Skin epidermis (tissue), 12 donors: Measurements from ENCODE around the gene WWC1.
"Not testable (repeated sequence)": the region's sequence is repeated elsewhere in the genome, so short reads cannot be mapped to it uniquely, and the experiment has no call there.

Source experiments
- H3K27ac ChIP-seq, 21 experiments: fragments of 200-600 bp; sonication (generic) in 11 of 21; one replicate each; pipeline ENCODE4 v1.5.0; 2020; ENCODE audit warnings: mild to moderate bottlenecking in 3 of 21, inconsistent platforms in 2 of 21, moderate library complexity in 2 of 21
- H3K4me3 ChIP-seq, 7 experiments: fragments of 200-600 bp; sonication (generic) in 2 of 7; one replicate each; pipeline ENCODE4 v1.5.0; 2020; ENCODE audit warnings: inconsistent platforms in 2 of 7, mild to moderate bottlenecking in 2 of 7, moderate library complexity in 1 of 7

The WWC1 gene

DNA sequence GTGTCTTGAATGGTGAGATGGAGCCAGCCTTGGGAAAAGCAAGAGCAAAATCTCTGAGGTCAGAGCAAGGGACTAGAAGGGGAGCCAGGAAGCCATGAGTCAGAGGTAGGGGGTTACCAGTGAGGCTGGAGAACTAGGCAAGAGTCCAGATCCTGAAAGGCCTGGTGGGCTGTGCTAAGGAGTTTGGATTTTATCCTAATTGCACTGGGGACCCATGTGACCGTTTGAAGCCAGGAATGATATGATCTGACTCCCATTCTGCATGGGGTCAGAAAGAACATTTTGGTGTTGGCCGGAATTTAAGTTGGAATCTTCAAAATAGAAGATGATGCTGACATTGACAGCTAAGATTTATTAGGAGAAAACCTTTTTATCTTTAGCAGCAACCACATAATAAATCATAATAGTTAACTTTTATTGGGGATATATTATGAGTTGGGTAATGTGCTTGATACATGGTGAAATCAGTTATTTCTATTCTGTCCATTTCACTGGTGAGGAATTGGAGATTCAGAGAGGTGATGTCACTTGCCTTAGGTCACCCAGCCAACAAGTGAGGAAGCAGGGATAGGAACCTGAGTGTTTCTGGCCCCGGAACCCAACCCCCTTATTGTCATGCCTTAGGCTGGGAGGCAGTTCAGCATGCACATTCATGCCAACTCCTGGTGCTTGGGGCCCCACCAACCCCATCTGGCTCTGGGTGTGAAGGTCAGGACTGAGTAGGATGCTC is 133.3 kb downstream of the WWC1 start:
- Histone ChIP-seq H3K27ac (no peak overlapping the region), H3K4me3 (no peak overlapping the region)

DNA sequence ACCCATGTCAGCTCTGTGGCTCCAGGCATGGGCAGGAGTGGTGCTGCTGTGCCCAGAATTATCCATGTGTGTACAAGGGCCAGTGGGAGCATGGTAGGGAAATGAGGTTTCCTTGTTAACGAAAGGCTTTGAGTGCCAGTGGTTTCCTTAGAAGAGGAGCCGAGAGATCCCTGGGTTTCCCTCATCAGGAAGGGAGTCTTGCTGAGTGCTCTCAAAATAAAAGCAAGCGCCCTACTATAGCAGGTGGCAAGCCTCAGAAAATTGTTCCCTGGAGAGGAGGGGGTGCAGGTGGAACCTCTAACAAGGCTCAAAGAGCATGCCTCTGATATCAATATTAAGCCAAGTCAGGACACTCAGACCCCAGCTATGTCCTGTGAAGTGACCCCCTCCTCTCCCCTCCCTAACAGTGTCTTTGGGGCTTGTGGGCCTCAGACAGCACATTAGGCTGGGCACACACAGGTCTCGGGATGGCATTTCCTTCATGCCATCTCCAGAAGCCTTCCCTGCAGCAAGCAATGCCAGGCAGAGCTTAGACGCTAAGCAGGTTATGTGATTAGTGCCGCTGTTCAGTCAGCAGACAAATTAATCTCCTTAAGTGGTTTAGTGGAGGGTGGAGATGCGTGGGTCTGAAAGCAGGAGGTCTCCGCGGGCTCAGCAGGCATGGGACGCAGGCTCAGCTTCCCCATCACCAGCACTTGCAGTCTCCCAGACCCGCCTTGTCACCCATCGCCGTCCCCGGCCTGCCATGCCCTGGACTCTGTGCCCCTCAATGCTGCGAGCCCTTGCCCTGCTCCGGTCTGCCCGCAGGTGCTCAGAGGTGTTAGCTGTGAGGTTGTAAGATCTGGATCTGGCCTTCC is 134.8 kb downstream of the WWC1 start:
- H3K27ac ChIP-seq = no peak overlapping the region

DNA sequence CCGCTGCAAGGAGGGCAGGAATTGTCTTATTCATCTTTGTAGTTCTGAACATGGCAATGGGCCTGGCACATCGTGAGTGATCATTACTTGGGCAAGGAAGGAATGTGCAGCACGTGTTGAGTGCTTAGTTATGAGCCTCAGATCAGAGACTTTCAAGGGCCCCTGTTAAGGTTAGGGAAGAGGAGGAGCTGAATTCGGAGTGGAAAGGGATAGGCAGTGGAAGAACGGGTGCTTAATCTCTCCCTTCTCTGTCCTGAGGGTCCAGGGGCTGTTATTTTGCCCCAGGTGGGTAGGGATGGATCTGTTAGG is 135.4 kb downstream of the WWC1 start:
- Histone ChIP-seq H3K4me3 (no peak overlapping the region), H3K27ac (no peak overlapping the region)

More for the DNA sequence above, 134.8 kb downstream of the WWC1 start:
- no peak overlapping the region for H3K4me3 ChIP-seq

DNA sequence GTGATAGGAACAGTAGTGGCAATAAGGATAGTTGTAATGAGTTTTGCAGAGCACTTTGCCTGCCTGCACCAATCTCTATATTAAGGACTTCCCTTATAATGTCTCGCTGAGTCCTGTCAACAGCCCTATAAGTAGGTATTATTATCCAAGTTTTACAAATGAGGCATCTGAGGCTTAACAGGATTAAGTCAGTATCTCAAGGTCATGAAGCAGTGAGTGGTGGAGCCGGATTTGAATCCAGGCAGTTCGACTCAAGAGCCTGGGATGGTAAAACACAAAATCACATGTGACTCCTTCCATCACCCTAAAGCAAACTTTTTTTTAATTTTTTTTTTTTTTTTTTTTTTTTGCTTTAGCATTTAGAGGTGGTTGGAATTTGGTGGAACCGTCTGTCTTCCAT is 135.8 kb downstream of the WWC1 start:
- H3K4me3 ChIP-seq = no peak overlapping the region
- no peak overlapping the region for H3K27ac ChIP-seq

DNA sequence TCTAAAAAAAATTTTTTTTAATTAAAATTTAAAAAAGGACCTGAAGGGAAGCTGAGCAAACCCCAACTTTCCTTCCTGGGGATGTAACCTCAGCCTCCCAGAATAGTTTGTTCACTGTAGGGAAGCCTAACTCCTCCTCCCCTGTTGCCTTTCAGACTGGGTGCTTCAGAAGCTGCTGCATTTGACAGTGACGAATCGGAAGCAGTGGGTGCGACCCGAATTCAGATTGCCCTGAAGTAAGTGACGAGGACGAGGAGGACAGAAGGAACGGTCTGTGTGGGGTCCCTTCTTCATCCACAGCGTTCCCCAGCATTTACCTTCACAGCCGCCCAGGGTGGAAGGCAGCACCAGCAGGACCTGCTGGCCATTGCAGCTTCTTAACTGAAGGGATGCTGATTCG is 137.1 kb downstream of the WWC1 start:
- no peak overlapping the region for H3K4me3 ChIP-seq
- H3K27ac ChIP-seq = no peak overlapping the region

DNA sequence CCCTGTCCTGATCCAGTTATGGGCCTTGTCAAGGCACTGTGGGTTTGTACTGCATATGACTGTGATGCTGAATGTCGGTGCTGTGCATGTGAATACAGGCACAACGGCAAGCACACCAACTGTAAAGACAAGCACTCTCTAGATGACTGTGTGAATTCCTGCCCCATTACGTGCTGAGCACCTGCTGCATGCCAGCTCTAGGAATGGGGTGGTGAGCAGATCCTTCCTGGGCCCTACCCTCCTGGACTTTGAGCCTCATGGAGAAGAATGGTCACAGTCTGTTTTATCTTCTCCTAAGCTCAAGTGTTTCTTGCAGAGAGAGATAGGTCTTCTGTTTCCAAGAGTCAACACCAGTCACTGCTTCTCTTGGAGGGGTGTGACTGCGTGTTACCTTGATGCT is 138.9 kb downstream of the WWC1 start:
- no peak overlapping the region for H3K27ac ChIP-seq
- H3K4me3 ChIP-seq = no peak overlapping the region

DNA sequence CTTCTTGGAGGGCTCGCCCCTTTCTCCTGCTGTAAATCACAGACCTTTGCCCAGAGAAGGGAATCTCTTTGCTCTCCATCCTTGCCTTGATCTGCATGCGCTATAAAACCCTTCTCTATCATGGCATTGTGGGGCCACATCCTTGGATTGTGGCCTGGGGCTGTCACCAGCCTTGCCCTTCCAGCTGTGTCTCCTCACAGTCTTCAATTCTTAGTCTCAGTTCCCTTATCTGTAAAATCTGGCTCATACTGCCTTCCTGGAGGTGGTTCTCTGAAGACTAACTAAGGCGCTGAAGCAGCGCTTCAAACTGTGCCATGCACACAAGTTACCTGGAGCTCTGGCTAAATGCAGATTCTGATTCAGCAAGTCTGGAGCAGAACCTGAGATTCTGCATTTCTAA is 141.5 kb downstream of the WWC1 start:
- Histone ChIP-seq H3K27ac (no peak overlapping the region), H3K4me3 (no peak overlapping the region)

DNA sequence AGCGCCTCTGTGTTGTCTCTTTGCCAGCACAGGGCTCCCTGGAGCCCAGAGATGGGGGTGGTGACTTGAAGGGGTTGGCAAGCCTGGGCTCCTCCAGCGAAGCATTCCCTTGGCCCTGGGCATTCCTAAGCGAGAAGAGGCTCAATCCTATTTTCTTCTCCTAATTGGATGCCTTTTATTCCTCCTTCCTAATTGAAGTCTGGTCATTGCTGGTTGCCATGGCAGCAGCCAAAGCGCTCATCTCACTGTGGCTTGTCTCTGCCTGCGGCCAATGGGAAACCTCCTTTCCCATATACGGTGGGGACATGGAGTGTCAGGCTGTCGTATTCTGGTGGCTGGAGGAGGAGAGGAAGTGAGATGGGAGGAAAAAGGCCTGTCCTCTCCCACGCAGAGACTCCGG is 142.6 kb downstream of the WWC1 start:
- Histone ChIP-seq H3K27ac (no peak overlapping the region), H3K4me3 (no peak overlapping the region)

DNA sequence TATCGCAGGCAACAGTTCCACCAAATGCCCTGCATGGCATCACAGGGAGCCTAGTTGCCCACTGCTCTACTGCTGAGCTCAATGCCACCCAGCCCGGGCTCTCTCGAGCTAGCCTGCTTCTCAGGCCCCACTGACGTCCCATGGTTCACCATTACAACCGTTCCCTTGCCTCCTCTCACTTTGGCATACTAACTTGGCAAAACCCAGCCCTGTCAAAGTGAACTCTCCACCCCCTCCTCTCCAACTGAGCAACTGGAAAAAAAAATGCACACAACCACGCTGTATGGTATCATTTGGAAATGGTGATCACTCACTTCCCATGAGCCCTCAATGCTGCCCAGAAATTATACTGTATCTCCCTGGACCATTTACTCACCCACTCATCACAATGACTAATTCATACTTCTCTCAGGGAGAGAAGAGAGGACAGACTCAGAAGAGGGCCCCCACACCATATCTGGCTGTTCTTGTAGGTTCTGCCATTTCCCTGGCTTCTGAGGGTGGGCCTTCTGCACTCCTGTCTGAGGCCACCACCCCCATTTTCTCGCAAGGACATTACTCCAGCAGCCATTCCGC is 143.4 kb downstream of the WWC1 start:
- Histone ChIP-seq H3K4me3 (no peak overlapping the region), H3K27ac (no peak overlapping the region)

DNA sequence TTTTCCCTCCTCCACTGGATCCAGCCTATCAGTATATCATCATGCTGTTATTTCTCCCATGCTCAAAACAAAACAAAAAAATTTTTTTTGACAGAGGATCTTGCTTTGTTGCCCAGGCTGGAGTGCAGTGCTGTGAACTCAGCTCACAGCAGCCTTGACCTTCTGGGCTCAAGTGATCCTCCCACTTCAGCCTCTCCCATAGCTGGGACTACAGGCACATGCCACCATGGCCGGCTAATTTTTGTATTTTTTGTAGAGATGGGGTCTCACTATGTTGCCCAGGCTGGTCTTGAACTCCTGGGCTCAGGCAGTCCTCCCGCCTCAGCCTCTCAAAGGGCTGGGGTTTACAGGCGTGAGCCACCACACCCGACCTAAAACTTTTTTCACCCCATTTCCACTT is 143.9 kb downstream of the WWC1 start:
- not testable (repeated sequence) for H3K4me3 ChIP-seq, H3K27ac ChIP-seq

DNA sequence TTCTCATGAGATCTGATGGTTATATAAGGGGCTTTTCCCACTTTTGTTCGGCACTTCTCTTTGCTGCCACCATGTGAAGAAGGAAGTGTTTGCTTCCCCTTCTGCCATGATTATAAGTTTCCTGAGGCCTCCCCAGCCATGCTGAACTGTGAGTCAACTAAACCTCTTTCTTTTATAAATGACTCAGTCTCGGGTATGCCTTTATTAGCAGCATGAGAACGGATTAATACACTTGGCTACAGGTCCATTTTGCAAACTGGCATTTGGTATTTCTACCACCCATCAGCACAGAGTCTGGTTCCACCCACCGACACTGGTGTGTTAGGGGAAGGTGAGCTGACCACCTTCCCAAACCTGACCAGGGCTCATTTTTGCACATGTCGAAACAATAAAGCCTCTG is 146.9 kb downstream of the WWC1 start:
- Histone ChIP-seq H3K27ac (no peak overlapping the region), H3K4me3 (no peak overlapping the region)

DNA sequence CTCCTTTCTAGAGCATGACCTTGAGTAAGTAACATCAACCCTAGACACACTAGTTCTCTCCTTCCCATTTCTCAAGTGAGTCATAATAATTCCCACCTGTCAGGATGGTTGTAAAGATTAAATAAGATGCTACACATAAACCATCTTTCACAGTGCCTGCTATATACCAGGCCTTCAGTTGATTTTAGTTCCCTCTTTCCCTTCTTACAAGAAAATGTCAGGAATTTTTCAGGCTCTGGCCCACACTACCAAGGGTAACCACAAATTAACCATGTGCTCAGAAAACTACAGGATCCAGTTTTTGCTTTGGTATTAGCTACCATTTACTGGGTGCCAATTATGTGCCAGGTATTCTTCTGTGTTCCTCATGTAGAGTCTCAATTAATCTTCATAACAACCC is 152.1 kb downstream of the WWC1 start:
- no peak overlapping the region for H3K4me3 ChIP-seq
- no peak overlapping the region for H3K27ac ChIP-seq

DNA sequence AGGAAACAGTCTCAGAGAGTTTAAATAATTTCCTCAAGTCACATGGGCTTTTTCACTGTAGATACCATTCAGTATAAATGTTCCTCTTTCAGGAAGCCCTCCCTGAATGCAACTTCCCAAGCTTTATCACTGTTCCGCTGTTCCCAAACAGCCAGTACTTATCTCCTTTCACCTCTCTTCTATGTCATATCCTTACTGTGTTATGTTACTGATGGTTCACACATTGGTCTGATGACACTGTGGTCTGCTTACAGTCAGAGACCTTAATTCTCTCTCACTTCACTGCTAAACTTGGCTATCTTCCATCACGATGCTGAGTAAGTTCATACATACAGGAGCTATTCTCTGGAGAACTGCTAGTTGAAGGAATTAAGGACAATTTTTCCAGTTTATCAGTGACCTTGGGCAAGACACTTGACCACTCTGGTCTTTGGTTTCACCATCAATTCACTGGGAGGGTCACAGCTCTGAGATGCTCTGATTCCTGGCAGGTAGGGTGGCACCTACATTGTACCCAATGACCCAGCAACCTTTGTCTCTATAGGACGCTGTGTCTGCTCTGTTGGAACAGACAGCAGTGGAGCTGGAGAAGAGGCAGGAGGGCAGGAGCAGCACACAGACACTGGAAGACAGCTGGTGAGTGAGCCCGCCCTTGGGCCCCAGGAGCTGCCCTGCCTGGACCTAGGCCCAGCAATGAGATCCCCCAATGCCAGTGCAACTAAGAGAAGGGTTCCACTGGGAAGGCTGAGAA is 152.7 kb downstream of the WWC1 start:
- Histone ChIP-seq H3K4me3 (no peak overlapping the region), H3K27ac (no peak overlapping the region)

DNA sequence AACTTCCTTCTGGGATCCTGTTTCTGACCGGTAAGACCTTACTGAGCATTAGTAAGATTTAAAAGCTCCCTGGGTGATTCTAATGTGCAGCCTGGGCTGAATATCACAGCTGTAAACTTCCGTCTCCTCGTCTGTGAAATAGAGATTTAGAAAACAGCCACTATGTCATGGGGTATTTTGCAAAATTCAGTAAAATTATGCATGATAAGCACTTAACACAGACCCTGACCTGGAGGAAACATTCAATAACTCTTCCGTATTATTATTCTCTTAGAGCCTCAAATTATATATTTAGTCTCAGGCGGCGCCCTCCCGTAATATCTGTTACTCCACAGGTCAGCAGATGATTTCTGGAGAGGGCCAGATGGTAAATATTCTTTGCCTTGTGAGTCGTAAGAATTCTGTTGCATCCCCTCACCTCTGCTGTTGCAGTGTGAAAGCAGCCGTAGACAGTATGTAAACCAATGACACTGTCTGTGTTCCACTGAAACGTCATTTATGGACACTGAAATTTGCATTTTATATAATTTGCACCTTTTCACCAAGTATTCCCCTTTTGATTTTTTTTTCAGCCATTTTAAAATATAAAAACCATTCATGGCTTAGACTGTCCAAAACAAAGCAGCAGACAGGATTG is 155.7 kb downstream of the WWC1 start:
- H3K27ac ChIP-seq = no peak overlapping the region
- H3K4me3 ChIP-seq = no peak overlapping the region

DNA sequence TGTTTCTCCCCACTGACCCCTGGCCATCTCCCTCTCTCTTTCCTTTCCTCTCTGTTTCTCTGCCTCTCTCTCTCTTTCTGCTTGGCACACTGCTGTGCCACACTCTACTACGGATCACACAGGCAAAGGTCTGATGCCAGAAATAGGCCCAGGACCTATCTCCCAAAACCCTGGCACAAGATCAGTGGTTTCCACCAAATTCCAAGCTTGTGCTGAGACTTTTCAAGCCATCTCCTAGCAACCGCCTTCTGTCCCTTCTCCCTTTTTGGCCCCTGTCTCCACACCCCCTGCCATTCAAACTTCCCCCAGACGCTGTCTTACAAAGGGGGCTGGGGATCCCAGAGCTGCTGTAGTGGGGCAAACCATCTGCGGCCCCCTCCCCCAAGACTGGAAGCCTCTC is 156.4 kb downstream of the WWC1 start:
- no peak overlapping the region for H3K27ac ChIP-seq
- H3K4me3 ChIP-seq = no peak overlapping the region

DNA sequence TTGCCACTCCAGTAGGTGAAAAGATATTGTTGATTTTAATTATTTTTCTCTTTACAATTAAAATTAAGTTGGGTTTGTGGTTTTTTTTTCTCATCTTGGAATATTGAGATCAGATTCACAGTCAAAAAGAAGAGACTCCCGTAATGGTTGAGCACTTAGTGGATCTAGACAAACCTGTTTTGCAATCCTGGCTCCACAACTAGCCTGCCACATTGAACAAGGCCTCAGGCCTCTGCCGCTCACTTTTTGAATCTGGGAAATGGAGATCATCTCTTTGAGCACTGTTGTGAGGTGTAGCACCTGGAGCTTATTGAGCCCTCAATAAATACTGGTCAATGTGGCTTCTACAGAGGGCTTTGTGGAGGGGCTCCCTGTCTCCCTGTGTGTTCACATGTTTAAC is 157.7 kb downstream of the WWC1 start:
- no peak overlapping the region for H3K4me3 ChIP-seq
- H3K27ac ChIP-seq = peak overlapping the region in 3 of 21 experiments; percentile 8 to 61 (median 25)

DNA sequence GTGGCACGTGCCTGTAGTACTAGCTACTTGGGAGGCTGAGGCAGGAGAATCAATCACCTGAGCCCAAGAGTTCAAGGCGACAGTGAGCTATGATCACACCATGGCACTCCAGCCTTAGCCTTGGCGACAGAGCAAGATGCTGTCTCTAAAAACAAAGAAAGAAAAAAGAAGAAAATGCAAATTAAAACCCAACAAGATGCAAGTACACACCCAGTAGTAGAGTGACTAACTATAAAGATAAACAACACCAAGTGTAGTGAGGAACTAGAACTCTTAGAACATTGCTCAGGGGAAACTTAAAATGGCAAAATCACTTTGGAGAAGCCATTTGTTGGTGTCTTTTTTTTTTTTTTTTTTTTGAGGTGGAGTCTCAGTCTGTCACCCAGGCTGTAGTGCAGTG is 160.1 kb downstream of the WWC1 start:
- Histone ChIP-seq H3K27ac (peak overlapping the region in 1 of 21 experiments; percentile 10), H3K4me3 (no peak overlapping the region)

DNA sequence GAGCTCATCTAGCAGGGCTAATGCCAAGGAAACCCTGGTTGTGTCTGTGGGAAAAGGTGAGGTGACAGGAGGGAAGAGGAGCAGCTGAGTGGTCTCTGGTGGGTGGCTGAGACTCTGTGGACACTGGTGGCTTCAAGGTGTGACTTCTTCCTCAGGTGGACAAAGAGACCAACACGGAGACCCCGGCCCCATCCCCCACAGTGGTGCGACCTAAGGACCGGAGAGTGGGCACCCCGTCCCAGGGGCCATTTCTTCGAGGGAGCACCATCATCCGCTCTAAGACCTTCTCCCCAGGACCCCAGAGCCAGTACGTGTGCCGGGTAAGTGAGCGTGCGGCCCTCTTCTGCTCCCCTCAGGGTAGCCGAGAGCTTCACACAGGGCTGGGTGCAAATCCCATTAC is 163.8 kb downstream of the WWC1 start:
- H3K27ac ChIP-seq = peak overlapping the region in 2 of 21 experiments; percentile 31 to 34
- no peak overlapping the region for H3K4me3 ChIP-seq

DNA sequence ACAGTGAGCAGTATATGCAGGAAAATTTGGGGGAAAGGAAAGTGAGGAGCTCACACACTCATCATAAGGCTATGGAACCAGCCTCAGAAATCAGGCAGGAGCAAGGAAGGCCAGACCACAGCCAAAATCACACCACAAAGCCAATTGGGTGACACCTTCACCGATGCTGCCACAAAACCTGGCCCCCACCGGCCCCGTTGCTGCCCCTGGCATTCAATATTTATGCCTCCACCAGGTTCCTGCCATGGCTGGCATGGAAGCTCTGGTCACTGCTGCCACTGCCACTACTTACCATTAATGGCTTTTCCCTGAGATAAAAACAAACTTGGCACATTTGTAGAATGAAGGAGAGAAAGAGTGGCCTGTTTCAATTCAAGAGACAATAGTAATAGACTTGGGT is 166.1 kb downstream of the WWC1 start:
- H3K27ac ChIP-seq = no peak overlapping the region
- no peak overlapping the region for H3K4me3 ChIP-seq

DNA sequence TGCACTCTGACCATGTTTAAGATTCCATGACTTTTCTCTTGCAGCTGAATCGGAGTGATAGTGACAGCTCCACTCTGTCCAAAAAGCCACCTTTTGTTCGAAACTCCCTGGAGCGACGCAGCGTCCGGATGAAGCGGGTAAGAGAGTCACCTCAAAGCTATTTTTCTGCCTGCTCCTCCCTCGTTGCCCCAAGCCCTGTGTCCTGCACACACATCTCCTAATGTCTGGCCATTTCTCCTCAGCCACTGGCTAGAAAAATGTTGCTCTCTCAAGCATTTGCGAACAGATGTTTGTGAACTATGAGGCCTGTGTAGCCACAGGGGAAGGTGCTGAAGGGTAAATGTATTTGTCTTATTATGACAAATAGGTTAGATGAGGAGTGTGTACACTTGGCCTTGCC is 169.2 kb downstream of the WWC1 start:
- no peak overlapping the region for H3K4me3 ChIP-seq
- no peak overlapping the region for H3K27ac ChIP-seq
